BJ (cell line): ENCODE data around the gene INPP5A. TPM values are rescaled to one million over a fixed set of nuclear protein-coding genes. Genes with fewer than 3 reads are reported as not detected.

ENCODE experiments used
- CTCF ChIA-PET: fragments of 350-600 bp; formaldehyde crosslinking; extraction: SDS; loops from one replicate; lab custom pipeline; 2021; ENCODE audit warnings: antibody characterized with exemption, inconsistent platforms; lab: Yijun Ruan, JAX
- POLR2A ChIA-PET: fragments of 300-600 bp; sonication (Branson Sonifier 250); formaldehyde crosslinking; extraction: SDS; loops from one replicate; lab custom pipeline; 2021; ENCODE audit warnings: antibody characterized with exemption; lab: Charles Lee
- DNase-seq: peaks from one replicate; pipeline ENCODE4 v3.0.0-alpha.2; 2011; ENCODE audit warnings: low read depth
- H3K27me3 ChIP-seq: 2 replicates; pipeline ENCODE4 v1.6.0; 2011; ENCODE audit warnings: low read length; ENCODE audit not compliant: control insufficient read depth, insufficient read depth
- H3K36me3 ChIP-seq: 2 replicates; pipeline ENCODE4 v1.5.1; 2011; ENCODE audit warnings: low read length; ENCODE audit not compliant: control insufficient read depth, insufficient read depth
- H3K4me3 ChIP-seq: 2 replicates; pipeline ENCODE4 v1.5.1; 2011; ENCODE audit warnings: low read depth, mild to moderate bottlenecking, control low read depth, low read length
- polyA plus RNA-seq: library from polyadenylated mRNA; depleted of rRNA; stranded (reverse); fragments of >200 nt; gene quantifications from 2 replicates; pipeline ENCODE4 v1.2.3, GENCODE V29; 2011
- TF ChIP-seq, protein P1 (sequence below): IDR thresholded peaks from 2 replicates; pipeline ENCODE4 v1.5.1; 2011; ENCODE audit warnings: low read depth, mild to moderate bottlenecking, control low read depth, inconsistent platforms, low read length, moderate library complexity; ENCODE audit not compliant: insufficient read depth

The INPP5A gene
- polyA plus RNA-seq, 1 experiment: 60.1 TPM

DNA sequence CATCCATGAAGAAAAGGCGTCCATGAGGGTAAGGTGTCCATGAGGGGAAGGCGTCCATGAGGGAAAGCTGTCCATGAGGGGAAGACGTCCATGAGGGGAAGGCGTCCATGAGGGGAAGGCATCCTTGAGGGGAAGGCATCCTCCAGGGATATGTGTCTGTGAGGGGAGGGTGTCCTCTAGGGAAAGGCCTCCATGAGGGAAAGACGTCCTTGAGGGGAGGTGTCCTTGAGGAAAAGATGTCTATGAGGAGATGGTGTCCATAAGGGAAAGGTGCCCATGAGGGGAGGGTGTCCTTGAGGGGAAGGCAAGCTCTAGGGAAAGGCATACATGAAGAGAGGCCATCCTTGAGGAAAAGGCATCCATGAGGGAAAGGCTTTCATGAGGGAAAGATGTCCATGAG lies 92.6 kb downstream of the INPP5A start:
- CTCF ChIA-PET: interaction anchor here (0.6 to 1.4 kb wide), 3 partner anchors 154 to 171 kb away, joined by 3 to 7 read pairs (median 3); no protein-coding TSS in a partner anchor
- H3K4me3 ChIP-seq: no peak overlapping the region
- no peak for DNase-seq
- H3K36me3 ChIP-seq: peaks cover 2% of the 10 kb centered on the region
- TF ChIP-seq, protein P1, sequence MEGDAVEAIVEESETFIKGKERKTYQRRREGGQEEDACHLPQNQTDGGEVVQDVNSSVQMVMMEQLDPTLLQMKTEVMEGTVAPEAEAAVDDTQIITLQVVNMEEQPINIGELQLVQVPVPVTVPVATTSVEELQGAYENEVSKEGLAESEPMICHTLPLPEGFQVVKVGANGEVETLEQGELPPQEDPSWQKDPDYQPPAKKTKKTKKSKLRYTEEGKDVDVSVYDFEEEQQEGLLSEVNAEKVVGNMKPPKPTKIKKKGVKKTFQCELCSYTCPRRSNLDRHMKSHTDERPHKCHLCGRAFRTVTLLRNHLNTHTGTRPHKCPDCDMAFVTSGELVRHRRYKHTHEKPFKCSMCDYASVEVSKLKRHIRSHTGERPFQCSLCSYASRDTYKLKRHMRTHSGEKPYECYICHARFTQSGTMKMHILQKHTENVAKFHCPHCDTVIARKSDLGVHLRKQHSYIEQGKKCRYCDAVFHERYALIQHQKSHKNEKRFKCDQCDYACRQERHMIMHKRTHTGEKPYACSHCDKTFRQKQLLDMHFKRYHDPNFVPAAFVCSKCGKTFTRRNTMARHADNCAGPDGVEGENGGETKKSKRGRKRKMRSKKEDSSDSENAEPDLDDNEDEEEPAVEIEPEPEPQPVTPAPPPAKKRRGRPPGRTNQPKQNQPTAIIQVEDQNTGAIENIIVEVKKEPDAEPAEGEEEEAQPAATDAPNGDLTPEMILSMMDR: no peak
- POLR2A ChIA-PET: no interaction called here
- no peaks in the 10 kb centered on the region for H3K27me3 ChIP-seq

DNA sequence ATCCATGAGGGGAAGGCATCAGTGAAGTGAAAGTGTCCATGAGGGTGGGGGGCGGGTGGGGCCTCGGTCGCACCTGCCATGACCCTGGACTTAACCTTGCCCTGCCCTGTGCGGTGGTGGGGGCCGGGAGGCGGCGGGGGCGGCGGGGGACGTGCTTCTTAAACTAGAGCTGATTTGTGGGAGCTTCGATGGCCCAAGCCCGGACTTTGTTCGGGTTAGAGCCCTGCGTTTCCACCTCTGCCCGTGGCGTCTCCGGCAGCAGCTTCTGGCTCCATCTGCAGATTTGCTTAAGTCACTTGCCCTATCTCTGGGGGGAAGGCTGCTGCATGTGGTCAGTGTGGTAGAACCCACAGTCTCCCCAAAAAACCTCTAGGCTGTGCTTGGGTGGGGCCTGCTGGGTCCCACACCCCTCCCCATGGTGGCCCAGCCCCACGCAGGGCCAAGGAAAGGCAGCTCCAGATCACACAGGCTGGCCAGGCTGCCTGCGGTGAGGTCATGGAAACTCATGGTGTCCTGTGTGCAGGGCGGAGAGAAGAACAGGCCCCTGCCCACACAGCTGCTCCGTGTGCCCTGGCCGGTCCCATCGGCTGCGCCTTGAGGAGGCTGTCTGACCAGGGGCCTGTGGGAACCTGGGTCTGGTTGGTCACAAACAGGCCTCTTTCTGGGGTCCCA lies 93.2 kb downstream of the INPP5A start:
- Histone ChIP-seq H3K36me3 (peaks cover 2% of the 10 kb centered on the region), H3K4me3 (no peak overlapping the region), H3K27me3 (no peaks in the 10 kb centered on the region)
- ChIA-PET CTCF (interaction anchor here (0.8 to 1.4 kb wide), 2 partner anchors 154 to 172 kb away, joined by 3 to 7 read pairs; no protein-coding TSS in a partner anchor), POLR2A (no interaction called here)
- no peak for DNase-seq
- TF ChIP-seq, protein P1: no peak

DNA sequence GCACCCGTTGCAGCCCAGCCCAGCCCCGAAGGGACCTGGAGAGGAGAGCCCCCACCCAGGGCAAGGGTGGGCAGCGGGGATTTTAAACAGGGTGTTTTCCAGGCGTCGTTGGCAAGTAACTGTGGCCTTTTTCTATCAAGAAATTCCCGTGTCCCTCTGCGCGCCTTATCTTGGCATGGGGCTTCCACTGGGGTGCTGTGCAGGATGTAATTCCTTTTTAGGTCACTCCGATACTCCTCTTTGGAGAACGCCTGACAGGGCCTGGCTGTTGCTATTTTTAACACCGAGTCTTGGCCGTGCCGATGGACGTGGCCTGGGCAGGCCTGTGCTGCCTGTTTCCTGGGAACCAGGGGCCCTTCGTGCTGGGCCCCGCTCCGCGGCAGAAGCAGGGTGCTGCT lies 93.8 kb downstream of the INPP5A start:
- DNase-seq: no peak
- ChIA-PET POLR2A (no interaction called here), CTCF (no interaction called here)
- Histone ChIP-seq H3K36me3 (peaks cover 2% of the 10 kb centered on the region), H3K27me3 (no peaks in the 10 kb centered on the region), H3K4me3 (no peak overlapping the region)
- TF ChIP-seq, protein P1: no peak

DNA sequence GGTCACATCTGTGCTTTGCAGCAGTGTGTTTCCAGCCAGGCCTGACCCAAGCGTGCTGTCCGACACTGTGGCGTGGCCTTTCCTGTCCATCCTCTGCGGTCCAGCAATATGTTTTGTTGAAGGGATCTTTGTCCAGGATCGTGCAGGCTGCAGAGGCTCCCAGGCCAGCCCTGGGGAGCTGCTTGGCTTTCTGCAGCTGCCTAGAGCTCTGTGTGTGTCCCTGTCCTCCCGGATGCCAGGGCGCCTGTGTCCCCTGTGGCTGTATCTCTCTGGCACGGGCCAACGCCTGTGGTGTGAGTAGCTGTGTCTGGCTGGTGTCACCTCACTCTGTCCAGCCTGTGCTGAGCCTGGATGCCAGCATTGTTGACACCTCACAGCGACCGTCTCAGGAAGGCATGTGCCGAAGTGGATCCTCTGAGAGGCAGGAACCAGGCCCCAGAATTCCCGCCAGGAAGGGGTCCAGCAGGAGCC lies 94.5 kb downstream of the INPP5A start:
- Histone ChIP-seq H3K27me3 (no peaks in the 10 kb centered on the region), H3K36me3 (peaks cover 2% of the 10 kb centered on the region), H3K4me3 (no peak overlapping the region)
- ChIA-PET POLR2A (no interaction called here), CTCF (interaction anchor here (0.8 to 1.6 kb wide), 4 partner anchors 22 to 188 kb away, joined by 3 to 5 read pairs (median 3); no protein-coding TSS in a partner anchor)
- TF ChIP-seq, protein P1: no peak
- DNase-seq: no peak

DNA sequence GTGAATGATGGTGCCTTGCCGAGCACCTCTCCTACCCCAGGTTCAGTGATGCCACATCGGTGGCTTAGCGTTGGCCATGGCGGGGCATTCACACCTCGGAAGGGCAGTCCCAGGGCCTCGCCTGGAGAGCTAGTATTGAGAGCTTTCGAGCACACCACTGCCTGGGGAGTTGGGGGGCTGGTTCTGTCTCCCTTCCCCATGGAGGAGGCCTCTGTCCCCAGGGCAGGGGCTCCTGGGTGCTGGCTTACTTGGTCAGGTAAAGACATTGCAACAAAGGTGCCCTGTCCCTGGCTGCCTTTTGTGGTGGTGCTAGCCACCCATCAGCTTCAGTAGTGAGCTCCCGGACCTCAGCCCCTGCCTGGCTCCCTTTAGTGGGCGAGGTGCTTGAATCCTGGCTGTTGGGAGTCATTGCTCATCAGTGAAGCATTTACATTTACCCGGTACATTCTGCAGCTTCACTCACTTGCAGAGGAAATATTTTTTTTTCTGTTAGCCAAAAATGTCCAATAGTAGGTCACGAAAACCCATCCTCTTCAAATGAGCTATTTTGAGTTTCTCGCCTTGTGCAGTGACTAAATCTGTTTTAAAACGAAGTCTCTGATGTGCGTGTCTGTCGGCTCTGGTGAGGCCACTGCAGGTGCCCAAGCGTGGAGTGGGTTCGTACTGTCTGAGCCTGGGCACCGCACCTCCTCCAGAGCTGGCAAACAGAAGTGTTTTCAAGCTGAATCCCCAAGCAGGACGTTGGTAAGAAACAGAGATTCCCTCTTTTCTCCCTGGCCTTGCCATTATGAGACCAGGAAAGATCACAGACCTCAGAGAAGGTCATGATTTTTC lies 95.5 kb downstream of the INPP5A start:
- no peaks in the 10 kb centered on the region for H3K27me3 ChIP-seq
- TF ChIP-seq, protein P1: no peak
- no peak for DNase-seq
- no peak overlapping the region for H3K4me3 ChIP-seq
- peaks cover 2% of the 10 kb centered on the region for H3K36me3 ChIP-seq
- CTCF ChIA-PET: interaction anchor here (0.6 to 4.7 kb wide), 10 partner anchors 15 to 189 kb away, joined by 3 to 42 read pairs (median 4); no protein-coding TSS in a partner anchor
- POLR2A ChIA-PET: no interaction called here
